ENCODE data around the gene GPX8.

GRCh38 chr5:55191165-55191564 is 31.2 kb downstream of the GPX8 start:
- TF ChIP-seq RARB (CRISPR knock-in tag; IDR thresholded peaks at IDR 0.05) = no peak
- TF ChIP-seq ARNTL (CRISPR knock-in tag; IDR thresholded peaks at IDR 0.05; ENCODE audit: borderline replicate concordance, low read depth) = no peak
- TF ChIP-seq ZNF70 (CRISPR knock-in tag; IDR thresholded peaks at IDR 0.05) = no peak
- no peak for TF ChIP-seq ESRRG (CRISPR knock-in tag; IDR thresholded peaks at IDR 0.05)
